Measurements from ENCODE around the gene SLC2A13. TPM values are rescaled to one million over a fixed set of nuclear protein-coding genes. Genes with fewer than 3 reads are reported as not detected.
"Not testable (repeated sequence)": the region's sequence is repeated elsewhere in the genome, so short reads cannot be mapped to it uniquely, and the experiment has no call there.

Gene SLC2A13
- total and polyA plus RNA-seq, 8 donors = 2.7 to 10.7 (median 6.8) TPM

DNA sequence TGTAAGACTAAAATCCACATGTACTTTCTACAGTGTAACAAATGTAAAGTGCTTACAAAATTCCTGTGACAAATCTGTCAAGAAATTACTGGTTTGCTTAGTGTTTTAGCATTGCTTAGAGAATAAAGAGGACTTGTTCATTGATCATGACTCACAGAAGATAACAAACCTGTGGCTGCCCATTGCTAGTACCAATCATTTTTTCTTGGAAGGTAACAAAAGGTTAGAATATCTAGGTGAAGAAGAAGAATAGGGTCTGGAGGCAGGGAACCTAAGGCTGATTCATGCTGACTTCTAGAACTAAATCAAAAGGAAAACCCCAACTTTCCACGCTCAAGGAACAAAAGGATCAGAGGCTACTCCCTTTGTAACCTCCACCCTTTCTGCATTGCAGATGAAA lies 253.5 kb downstream of the SLC2A13 start:
- DNase-seq (no peak), ATAC-seq (no peak), FAIRE-seq (no peak)
- no peaks in the 10 kb centered on the region for H3K36me3 ChIP-seq
- intact Hi-C loops (cut with DNase I) = no loop called here
- H3K27ac ChIP-seq = no peak overlapping the region
- no peaks in the 10 kb centered on the region for H3K9me3 ChIP-seq
- H3K4me3 ChIP-seq = no peak overlapping the region
- TF ChIP-seq, protein P1, sequence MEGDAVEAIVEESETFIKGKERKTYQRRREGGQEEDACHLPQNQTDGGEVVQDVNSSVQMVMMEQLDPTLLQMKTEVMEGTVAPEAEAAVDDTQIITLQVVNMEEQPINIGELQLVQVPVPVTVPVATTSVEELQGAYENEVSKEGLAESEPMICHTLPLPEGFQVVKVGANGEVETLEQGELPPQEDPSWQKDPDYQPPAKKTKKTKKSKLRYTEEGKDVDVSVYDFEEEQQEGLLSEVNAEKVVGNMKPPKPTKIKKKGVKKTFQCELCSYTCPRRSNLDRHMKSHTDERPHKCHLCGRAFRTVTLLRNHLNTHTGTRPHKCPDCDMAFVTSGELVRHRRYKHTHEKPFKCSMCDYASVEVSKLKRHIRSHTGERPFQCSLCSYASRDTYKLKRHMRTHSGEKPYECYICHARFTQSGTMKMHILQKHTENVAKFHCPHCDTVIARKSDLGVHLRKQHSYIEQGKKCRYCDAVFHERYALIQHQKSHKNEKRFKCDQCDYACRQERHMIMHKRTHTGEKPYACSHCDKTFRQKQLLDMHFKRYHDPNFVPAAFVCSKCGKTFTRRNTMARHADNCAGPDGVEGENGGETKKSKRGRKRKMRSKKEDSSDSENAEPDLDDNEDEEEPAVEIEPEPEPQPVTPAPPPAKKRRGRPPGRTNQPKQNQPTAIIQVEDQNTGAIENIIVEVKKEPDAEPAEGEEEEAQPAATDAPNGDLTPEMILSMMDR (IDR thresholded peaks at IDR 0.05) = no peak
- WGBS, 2 donors = 96 to 100% methylated on average over 1 of the region's 1 CpG
- no peaks in the 10 kb centered on the region for H3K27me3 ChIP-seq
- H3K4me1 ChIP-seq = no peaks in the 10 kb centered on the region

DNA sequence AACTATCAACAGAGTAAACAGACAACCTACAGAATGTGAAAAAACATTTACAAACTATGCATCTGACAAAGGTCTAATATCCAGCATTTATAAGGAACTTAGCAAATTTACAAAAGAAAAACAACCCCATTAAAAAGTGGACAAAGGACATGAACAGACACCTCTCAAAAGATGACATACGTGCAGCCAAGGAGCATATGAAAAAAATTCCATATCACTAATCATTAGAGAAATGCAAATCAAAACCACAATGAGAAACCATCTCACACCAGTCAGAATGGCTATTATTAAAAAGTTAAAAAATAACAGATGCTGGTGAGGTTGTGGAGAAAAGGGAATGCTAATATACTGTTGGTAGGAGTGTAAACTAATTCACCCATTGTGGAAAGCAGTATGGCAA lies 257.7 kb downstream of the SLC2A13 start:
- H3K27me3 ChIP-seq; DNase-seq; H3K4me3 ChIP-seq; H3K4me1 ChIP-seq; ATAC-seq; intact Hi-C loops (cut with DNase I); H3K9me3 ChIP-seq; H3K36me3 ChIP-seq; FAIRE-seq; H3K27ac ChIP-seq: not testable (repeated sequence)
- WGBS, 2 donors = 91 to 98% methylated on average over 1 of the region's 1 CpG

DNA sequence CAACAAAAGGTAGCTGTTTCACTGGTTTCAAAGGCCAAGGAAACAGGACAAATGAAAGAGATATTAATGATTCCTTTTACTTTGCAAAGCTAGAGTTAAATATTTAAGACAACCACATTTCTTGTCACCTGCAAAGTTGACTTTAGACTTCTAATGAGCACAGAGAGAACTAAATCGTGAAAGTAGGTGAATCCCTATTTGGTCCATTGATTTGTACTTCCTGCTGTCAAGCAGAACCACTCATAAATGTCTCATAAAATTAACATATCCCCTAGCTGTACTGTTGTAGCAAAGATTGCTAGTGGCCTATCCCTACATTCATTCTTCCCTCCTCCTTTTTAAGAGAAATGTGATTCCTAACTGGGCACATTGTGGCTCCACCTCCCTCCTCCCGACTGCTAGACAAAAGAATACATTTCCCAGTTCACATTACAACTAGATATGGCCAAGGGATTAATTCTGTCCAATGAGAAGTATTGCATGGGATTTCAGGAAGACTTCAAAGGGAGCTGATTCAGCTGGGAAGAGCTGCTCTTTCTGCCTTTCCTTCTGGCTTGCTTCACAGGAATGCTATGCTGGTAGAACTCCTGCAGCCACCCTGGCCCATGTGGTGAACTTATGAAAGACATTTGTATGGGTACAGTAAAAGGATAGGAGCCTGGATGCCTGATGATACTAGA lies 258.8 kb downstream of the SLC2A13 start:
- no peak overlapping the region for H3K4me3 ChIP-seq
- ATAC-seq (no peak), DNase-seq (no peak), FAIRE-seq (no peak)
- H3K36me3 ChIP-seq = no peaks in the 10 kb centered on the region
- WGBS, 2 donors = 56 to 62% methylated on average over 2 of the region's 2 CpGs
- no peak overlapping the region for H3K27ac ChIP-seq
- TF ChIP-seq, protein P1 (IDR thresholded peaks at IDR 0.05) = no peak
- no peaks in the 10 kb centered on the region for H3K4me1 ChIP-seq
- intact Hi-C loops (cut with DNase I) = no loop called here
- no peaks in the 10 kb centered on the region for H3K27me3 ChIP-seq
- no peaks in the 10 kb centered on the region for H3K9me3 ChIP-seq

DNA sequence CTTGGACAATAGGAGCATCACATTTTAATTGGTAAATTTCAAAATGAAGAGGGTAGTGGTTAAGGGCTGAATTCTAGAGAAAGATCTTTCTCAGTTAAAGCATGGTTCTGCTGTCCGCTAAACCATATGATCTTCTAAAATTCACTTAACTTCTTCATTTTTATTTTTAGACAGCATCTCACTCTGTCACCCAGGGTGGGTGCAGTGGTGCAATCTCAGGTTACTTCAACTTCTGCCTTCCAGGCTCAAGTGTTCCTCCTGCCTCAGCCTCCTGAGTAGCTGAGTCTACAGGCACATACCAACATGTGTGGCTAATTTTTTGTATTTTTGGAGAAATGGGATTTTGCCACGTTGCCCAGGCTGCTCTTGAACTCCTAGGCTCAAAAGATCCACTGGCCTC lies 259.6 kb downstream of the SLC2A13 start:
- intact Hi-C loops (cut with DNase I) = no loop called here
- H3K27ac ChIP-seq = no peak overlapping the region
- DNase-seq (no peak), ATAC-seq (no peak), FAIRE-seq (no peak)
- no peaks in the 10 kb centered on the region for H3K27me3 ChIP-seq
- no peaks in the 10 kb centered on the region for H3K4me1 ChIP-seq
- H3K36me3 ChIP-seq = no peaks in the 10 kb centered on the region
- TF ChIP-seq, protein P1 (IDR thresholded peaks at IDR 0.05) = no peak
- WGBS, 2 donors = 92% methylated on average over 2 of the region's 2 CpGs
- H3K9me3 ChIP-seq = no peaks in the 10 kb centered on the region
- no peak overlapping the region for H3K4me3 ChIP-seq

DNA sequence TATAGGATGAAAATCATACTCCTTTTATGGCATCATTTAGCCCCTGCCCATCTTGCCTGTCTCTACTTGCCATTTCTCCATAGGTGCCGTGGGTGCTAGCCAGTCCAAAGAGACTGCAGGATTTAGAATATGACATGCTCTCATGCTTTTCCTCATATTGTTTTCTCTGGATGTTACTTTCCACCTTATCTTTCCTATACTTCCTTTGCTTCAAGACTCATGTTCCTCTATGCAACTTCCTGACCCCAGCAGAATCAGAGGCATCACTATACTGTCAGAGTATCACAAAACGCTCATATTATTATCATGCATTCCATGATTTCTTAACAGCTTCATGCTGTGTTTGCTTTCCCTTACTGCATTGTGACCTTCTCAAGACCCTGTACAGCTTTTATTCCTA lies 265.5 kb downstream of the SLC2A13 start:
- Histone ChIP-seq H3K27me3 (no peaks in the 10 kb centered on the region), H3K9me3 (no peaks in the 10 kb centered on the region), H3K4me3 (no peak overlapping the region), H3K27ac (no peak overlapping the region), H3K4me1 (no peaks in the 10 kb centered on the region), H3K36me3 (no peaks in the 10 kb centered on the region)
- no peak for DNase-seq
- TF ChIP-seq, protein P1 (IDR thresholded peaks at IDR 0.05) = no peak
- FAIRE-seq = no peak
- no peak for ATAC-seq
- 83 to 88% methylated on average over 2 of the region's 2 CpGs for WGBS, 2 donors
- intact Hi-C loops (cut with DNase I) = no loop called here

All from pancreas (tissue), 10 donors.